Measurements from ENCODE around the gene RBP3.

DNA sequence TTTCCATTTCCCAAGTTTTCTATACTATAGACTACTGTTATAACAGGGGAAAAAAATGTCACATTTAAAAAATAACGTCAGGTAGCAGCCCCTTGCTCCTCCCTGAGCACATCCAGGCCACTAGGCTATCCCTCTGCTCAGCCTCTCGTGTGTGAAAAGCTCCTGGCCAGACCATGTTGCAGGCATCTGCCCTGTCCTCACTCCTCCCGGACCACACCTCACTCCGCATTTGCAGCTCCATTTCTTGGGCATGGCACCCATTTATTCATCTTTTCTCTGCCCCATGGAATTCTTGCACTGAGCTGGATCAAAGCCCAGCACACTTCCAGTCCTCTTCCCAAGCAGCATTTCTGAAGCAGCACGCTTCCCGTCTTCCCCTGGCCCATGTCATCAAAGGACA lies 27.4 kb upstream of the RBP3 start:
- TF ChIP-seq, protein P1, sequence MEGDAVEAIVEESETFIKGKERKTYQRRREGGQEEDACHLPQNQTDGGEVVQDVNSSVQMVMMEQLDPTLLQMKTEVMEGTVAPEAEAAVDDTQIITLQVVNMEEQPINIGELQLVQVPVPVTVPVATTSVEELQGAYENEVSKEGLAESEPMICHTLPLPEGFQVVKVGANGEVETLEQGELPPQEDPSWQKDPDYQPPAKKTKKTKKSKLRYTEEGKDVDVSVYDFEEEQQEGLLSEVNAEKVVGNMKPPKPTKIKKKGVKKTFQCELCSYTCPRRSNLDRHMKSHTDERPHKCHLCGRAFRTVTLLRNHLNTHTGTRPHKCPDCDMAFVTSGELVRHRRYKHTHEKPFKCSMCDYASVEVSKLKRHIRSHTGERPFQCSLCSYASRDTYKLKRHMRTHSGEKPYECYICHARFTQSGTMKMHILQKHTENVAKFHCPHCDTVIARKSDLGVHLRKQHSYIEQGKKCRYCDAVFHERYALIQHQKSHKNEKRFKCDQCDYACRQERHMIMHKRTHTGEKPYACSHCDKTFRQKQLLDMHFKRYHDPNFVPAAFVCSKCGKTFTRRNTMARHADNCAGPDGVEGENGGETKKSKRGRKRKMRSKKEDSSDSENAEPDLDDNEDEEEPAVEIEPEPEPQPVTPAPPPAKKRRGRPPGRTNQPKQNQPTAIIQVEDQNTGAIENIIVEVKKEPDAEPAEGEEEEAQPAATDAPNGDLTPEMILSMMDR (IDR thresholded peaks at IDR 0.05) = no peak
- TF ChIP-seq ZFX (IDR thresholded peaks at IDR 0.05; ENCODE audit: borderline replicate concordance) = no peak
